Hepatocyte (in vitro differentiated cells): ENCODE measurements around the gene OBSCN. TPM values are rescaled to one million over a fixed set of nuclear protein-coding genes. Genes with fewer than 3 reads are reported as not detected.

ENCODE experiments used
- DNase-seq: peaks from one replicate; pipeline ENCODE4 v3.0.0-alpha.2; 2016; ENCODE audit warnings: low spot score
- H2AFZ ChIP-seq: fragments of 200-600 bp; sonication (generic); 2 replicates; pipeline ENCODE4 v1.6.0; 2016; ENCODE audit warnings: antibody characterized with exemption, mild to moderate bottlenecking
- H3K27ac ChIP-seq: fragments of 200-600 bp; sonication (generic); 2 replicates; pipeline ENCODE4 v1.5.1; 2016; ENCODE audit warnings: mild to moderate bottlenecking
- H3K27me3 ChIP-seq: fragments of 200-600 bp; sonication (generic); 2 replicates; pipeline ENCODE4 v1.6.1; 2016
- H3K36me3 ChIP-seq: fragments of 200-600 bp; sonication (generic); replicated peaks from 2 replicates; pipeline ENCODE4 v1.5.1; 2016; ENCODE audit warnings: low read depth; ENCODE audit not compliant: insufficient read depth
- H3K4me1 ChIP-seq: fragments of 200-600 bp; sonication (generic); 2 replicates; pipeline ENCODE4 v1.5.1; 2016; ENCODE audit warnings: mild to moderate bottlenecking, moderate library complexity; ENCODE audit not compliant: insufficient read depth
- H3K4me2 ChIP-seq: fragments of 200-600 bp; sonication (generic); 2 replicates; pipeline ENCODE4 v1.6.0; 2016
- H3K4me3 ChIP-seq: fragments of 200-600 bp; sonication (generic); 2 replicates; pipeline ENCODE4 v1.5.1; 2016; ENCODE audit warnings: mild to moderate bottlenecking
- H3K79me2 ChIP-seq: fragments of 200-600 bp; sonication (generic); 2 replicates; pipeline ENCODE4 v1.6.0; 2017; ENCODE audit warnings: mild to moderate bottlenecking
- H3K9me2 ChIP-seq: fragments of 200-600 bp; sonication (generic); replicated peaks from 2 replicates; pipeline ENCODE4 v1.6.0; 2017; ENCODE audit warnings: mild to moderate bottlenecking; ENCODE audit not compliant: insufficient read depth
- H3K9me3 ChIP-seq: fragments of 200-600 bp; sonication (generic); 2 replicates; pipeline ENCODE4 v1.5.1; 2016; ENCODE audit warnings: low read depth, mild to moderate bottlenecking
- H4K20me1 ChIP-seq: fragments of 200-600 bp; sonication (generic); 2 replicates; pipeline ENCODE4 v1.6.0; 2016; ENCODE audit warnings: mild to moderate bottlenecking; ENCODE audit not compliant: insufficient read depth, poor library complexity, severe bottlenecking
- CTCF ChIP-seq: fragments of 200-600 bp; sonication (generic); IDR thresholded peaks from 2 replicates; pipeline ENCODE4 v1.5.1; 2016; ENCODE audit warnings: antibody characterized with exemption, mild to moderate bottlenecking; ENCODE audit not compliant: poor library complexity
- EZH2 ChIP-seq: fragments of 200-600 bp; sonication (generic); IDR thresholded peaks from 2 replicates; pipeline ENCODE4 v1.6.1; 2016; ENCODE audit warnings: antibody characterized with exemption, mild to moderate bottlenecking, borderline replicate concordance
- EZH2phosphoT487 ChIP-seq: fragments of 200-600 bp; sonication (generic); IDR thresholded peaks from one replicate; pipeline ENCODE4 v1.6.1; 2018; ENCODE audit warnings: antibody characterized with exemption, mild to moderate bottlenecking, low read depth, moderate library complexity; ENCODE audit not compliant: unreplicated experiment, severe bottlenecking
- WGBS: methylation state at CpG from one replicate; pipeline ENCODE4 v1.1.6; 2016; ENCODE audit warnings: low lambda C conversion rate; ENCODE audit errors: missing lambda C conversion rate; 5-methylcytosine and 5-hydroxymethylcytosine counted together
- polyA plus RNA-seq: library from polyadenylated mRNA; unstranded; fragments of >200 nt; fragmentation: Nextera tagmentation; extraction: Ambion mirVana; gene quantifications from 2 replicates; pipeline ENCODE4 v1.2.1, GENCODE V29; 2016
- total RNA-seq: library from RNA; depleted of rRNA; stranded (reverse); fragments of >200 nt; gene quantifications from 2 replicates; pipeline ENCODE4 v1.2.3, GENCODE V29; 2014

The OBSCN gene
- total and polyA plus RNA-seq, 2 experiments from 2014 or later: 15.0 to 22.4 TPM

GRCh38 chr1:228295201-228295600 lies 87.4 kb downstream of the OBSCN start:
- 87% methylated on average over 5 of the region's 5 CpGs for WGBS
- no peak overlapping the region for H2AFZ ChIP-seq
- no peaks in the 10 kb centered on the region for H4K20me1 ChIP-seq
- H3K36me3 ChIP-seq: no peaks in the 10 kb centered on the region
- no peak overlapping the region for H3K4me3 ChIP-seq
- no peaks in the 10 kb centered on the region for H3K9me3 ChIP-seq
- no peak overlapping the region for H3K4me2 ChIP-seq
- H3K27me3 ChIP-seq: no peaks in the 10 kb centered on the region
- H3K9me2 ChIP-seq: no peaks in the 10 kb centered on the region
- TF ChIP-seq EZH2phosphoT487 (no peak), EZH2 (no peak), CTCF (no peak)
- no peak overlapping the region for H3K27ac ChIP-seq
- H3K4me1 ChIP-seq: no peaks in the 10 kb centered on the region
- H3K79me2 ChIP-seq: no peaks in the 10 kb centered on the region
- no peak for DNase-seq

- no peak overlapping the region for H2AFZ ChIP-seq
- no peaks in the 10 kb centered on the region for H3K9me3 ChIP-seq
- H4K20me1 ChIP-seq: no peaks in the 10 kb centered on the region
- no peaks in the 10 kb centered on the region for H3K79me2 ChIP-seq
- no peaks in the 10 kb centered on the region for H3K4me1 ChIP-seq
- no peak for DNase-seq
- TF ChIP-seq EZH2phosphoT487 (no peak), EZH2 (no peak), CTCF (no peak)
- no peak overlapping the region for H3K27ac ChIP-seq
- no peaks in the 10 kb centered on the region for H3K9me2 ChIP-seq
- WGBS: 79% methylated on average over 2 of the region's 2 CpGs
- no peak overlapping the region for H3K4me2 ChIP-seq
- H3K4me3 ChIP-seq: no peak overlapping the region
- no peaks in the 10 kb centered on the region for H3K27me3 ChIP-seq
- no peaks in the 10 kb centered on the region for H3K36me3 ChIP-seq
Observed at GRCh38 chr1:228295981-228296380, 88.1 kb downstream of the OBSCN start.

GRCh38 chr1:228297242-228297641 lies 89.4 kb downstream of the OBSCN start:
- Histone ChIP-seq H2AFZ (no peak overlapping the region), H4K20me1 (no peaks in the 10 kb centered on the region), H3K9me3 (no peaks in the 10 kb centered on the region), H3K4me3 (no peak overlapping the region), H3K4me2 (no peak overlapping the region), H3K9me2 (no peaks in the 10 kb centered on the region), H3K36me3 (no peaks in the 10 kb centered on the region), H3K79me2 (no peaks in the 10 kb centered on the region), H3K4me1 (no peaks in the 10 kb centered on the region), H3K27me3 (no peaks in the 10 kb centered on the region), H3K27ac (no peak overlapping the region)
- TF ChIP-seq EZH2phosphoT487: no peak
- TF ChIP-seq CTCF: no peak
- TF ChIP-seq EZH2: no peak
- WGBS: 100% methylated on average over 2 of the region's 2 CpGs
- DNase-seq: no peak

GRCh38 chr1:228297822-228298221 lies 90.0 kb downstream of the OBSCN start:
- no peak for TF ChIP-seq EZH2phosphoT487
- no peak for TF ChIP-seq CTCF
- TF ChIP-seq EZH2: no peak
- H3K27me3 ChIP-seq: no peaks in the 10 kb centered on the region
- H3K4me3 ChIP-seq: no peak overlapping the region
- no peak overlapping the region for H3K27ac ChIP-seq
- H3K4me2 ChIP-seq: no peak overlapping the region
- H2AFZ ChIP-seq: no peak overlapping the region
- no peaks in the 10 kb centered on the region for H3K36me3 ChIP-seq
- 95% methylated on average over 2 of the region's 2 CpGs for WGBS
- no peaks in the 10 kb centered on the region for H3K79me2 ChIP-seq
- H3K9me2 ChIP-seq: no peaks in the 10 kb centered on the region
- DNase-seq: no peak
- no peaks in the 10 kb centered on the region for H3K9me3 ChIP-seq
- no peaks in the 10 kb centered on the region for H4K20me1 ChIP-seq
- H3K4me1 ChIP-seq: no peaks in the 10 kb centered on the region
